GM10248 (cell line): ENCODE measurements around the gene EIF3A.

Source experiments
- CTCF ChIA-PET: fragments of 300-600 bp; sonication (Branson Sonifier 250); formaldehyde crosslinking; extraction: SDS; loops from one replicate; lab custom pipeline; 2021; ENCODE audit warnings: antibody characterized with exemption; lab: Yijun Ruan, JAX
- POLR2A ChIA-PET: fragments of 350-650 bp; sonication (Branson Sonifier 250); formaldehyde crosslinking; extraction: SDS; loops from one replicate; lab custom pipeline; 2020; ENCODE audit warnings: antibody characterized with exemption; lab: Yijun Ruan, JAX
- DNase-seq: peaks from one replicate; pipeline ENCODE4 v3.0.0; 2012; ENCODE audit errors: extremely low spot score
- TF ChIP-seq, protein P1 (sequence below): IDR thresholded peaks from 2 replicates; pipeline ENCODE4 v1.5.1; 2012; ENCODE audit warnings: mild to moderate bottlenecking, low read depth; ENCODE audit errors: extremely low read depth, missing control alignments, control extremely low read depth

Gene EIF3A

GRCh38 chr10:118990326-118990725, 90.3 kb downstream of the EIF3A start:
- TF ChIP-seq, protein P1, sequence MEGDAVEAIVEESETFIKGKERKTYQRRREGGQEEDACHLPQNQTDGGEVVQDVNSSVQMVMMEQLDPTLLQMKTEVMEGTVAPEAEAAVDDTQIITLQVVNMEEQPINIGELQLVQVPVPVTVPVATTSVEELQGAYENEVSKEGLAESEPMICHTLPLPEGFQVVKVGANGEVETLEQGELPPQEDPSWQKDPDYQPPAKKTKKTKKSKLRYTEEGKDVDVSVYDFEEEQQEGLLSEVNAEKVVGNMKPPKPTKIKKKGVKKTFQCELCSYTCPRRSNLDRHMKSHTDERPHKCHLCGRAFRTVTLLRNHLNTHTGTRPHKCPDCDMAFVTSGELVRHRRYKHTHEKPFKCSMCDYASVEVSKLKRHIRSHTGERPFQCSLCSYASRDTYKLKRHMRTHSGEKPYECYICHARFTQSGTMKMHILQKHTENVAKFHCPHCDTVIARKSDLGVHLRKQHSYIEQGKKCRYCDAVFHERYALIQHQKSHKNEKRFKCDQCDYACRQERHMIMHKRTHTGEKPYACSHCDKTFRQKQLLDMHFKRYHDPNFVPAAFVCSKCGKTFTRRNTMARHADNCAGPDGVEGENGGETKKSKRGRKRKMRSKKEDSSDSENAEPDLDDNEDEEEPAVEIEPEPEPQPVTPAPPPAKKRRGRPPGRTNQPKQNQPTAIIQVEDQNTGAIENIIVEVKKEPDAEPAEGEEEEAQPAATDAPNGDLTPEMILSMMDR, result no peak
- no peak for DNase-seq
- ChIA-PET CTCF (no interaction called here), POLR2A (interaction anchor here (0.6 kb wide), 1 partner anchor 128 kb away, joined by 7 read pairs; no protein-coding TSS in a partner anchor)

GRCh38 chr10:118986815-118987790, 93.5 kb downstream of the EIF3A start:
- TF ChIP-seq, protein P1, result no peak
- ChIA-PET POLR2A (no interaction called here), CTCF (no interaction called here)
- DNase-seq, result no peak

GRCh38 chr10:118985576-118985975, 95.0 kb downstream of the EIF3A start:
- TF ChIP-seq, protein P1, result no peak
- CTCF ChIA-PET, result no interaction called here
- POLR2A ChIA-PET, result no interaction called here
- DNase-seq, result no peak
